ENCODE results near the gene ERCC8.
"Not testable (repeated sequence)": the region's sequence is repeated elsewhere in the genome, so short reads cannot be mapped to it uniquely, and the experiment has no call there.

The ERCC8 gene, protein sequence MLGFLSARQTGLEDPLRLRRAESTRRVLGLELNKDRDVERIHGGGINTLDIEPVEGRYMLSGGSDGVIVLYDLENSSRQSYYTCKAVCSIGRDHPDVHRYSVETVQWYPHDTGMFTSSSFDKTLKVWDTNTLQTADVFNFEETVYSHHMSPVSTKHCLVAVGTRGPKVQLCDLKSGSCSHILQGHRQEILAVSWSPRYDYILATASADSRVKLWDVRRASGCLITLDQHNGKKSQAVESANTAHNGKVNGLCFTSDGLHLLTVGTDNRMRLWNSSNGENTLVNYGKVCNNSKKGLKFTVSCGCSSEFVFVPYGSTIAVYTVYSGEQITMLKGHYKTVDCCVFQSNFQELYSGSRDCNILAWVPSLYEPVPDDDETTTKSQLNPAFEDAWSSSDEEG
- total RNA-seq, result 8.1 to 19.8 reads per million in 2 donors

DNA sequence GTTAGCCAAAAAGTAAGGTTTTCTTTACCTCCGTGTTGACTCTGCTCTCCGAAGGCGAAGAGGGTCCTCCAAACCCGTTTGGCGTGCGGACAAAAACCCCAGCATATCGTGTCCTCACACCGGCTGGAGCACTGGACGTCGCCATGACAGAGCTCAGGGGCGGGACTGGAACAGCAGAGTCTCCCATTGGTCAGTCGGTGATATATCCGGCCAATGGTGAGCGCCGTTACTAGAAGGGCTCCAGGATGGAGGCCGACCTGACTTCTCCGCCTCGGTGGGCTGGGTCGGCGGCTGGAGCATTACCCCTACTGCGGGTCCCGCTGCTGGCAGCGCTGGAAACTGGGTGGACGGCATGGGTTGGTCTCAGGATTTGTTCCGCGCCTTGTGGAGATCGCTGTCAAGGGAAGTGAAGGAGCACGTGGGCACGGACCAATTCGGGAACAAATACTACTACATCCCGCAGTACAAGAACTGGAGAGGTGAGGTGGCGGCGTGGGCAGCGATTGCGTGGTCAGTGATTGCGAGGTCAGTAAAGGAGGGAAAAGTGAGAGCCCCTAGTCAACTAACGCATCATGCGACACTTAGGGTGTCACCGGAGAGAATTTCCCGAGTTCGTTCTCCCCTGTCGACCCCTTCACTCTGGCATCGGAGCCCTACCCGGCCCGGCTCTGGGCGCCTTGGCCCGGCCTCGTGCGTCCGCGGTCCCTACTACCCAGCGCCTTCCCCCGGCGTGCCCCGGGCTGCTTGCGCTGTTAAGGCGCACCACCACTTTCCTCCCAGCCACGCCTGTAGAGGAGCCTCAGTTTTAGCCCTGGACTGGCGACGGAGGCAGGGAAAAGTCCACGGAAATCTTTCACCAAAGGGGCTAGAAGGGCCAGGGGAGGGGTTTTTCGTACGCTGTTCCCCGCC is at the start of gene ERCC8, which contains the start of gene NDUFAF2:
Gene ERCC8 (minus strand): TSS at position 167 of the 909 bp plus-strand sequence. CDS start 62 bp downstream, at position 105.
Gene NDUFAF2 (plus strand): TSS at position 302 of the 909 bp plus-strand sequence. CDS start 51 bp downstream, at position 353.
- DNase-seq, result peak; percentile 65 to 91 (median 83)

DNA sequence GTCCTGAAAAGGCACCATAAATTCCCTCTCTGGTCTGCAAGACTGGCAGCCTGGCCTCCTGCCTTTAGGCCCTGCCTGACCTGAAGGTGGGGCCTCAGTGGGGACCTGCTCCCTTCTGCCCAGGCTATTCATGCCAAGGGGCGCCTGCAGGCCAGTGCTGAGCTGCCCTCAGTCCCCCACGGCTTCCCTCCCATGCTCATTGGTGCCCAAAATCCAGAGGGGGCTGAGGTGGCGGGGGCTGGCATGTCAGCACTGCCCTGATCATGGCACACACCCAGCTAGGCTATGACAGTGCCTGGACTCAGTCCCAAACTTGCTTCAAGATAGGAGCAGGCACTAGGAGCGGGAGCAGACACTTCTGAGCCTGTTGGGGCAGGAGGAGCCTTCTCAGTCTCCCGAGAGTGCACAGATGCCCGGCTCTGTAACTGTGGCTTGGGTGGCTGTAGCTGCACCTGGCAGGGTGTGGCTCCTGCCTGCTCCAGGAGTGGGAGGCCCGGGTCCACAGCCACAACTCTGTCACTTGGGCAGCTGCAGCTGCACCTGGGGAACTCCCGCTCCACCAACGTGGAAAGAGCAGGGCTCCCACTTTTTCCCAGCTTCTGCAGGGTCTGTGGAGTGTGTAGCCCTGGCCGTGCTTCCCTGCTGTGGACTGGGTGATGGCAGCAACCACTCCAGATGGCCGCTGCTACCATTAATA is 49.2 kb upstream of the ERCC8 start:
- no peak for DNase-seq

DNA sequence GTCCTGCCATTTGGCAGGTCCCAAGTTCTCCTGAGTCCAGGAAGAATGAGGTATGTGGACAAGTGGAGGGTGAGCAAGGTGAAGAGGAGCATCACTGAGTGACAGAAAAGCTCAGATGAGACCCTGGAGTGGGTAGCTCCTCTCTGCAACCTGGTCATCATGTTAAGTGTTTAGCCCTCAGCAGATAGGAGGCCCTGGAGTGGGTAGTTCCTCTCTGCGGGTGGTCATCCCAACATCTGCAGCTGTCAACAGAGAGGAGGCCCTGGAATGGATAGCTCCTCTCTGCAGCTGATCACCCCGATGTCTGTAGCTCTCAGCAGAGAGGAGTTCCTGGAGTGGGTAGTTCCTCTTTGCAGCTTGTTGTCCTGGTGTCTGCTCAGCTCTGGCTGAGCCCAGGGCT is 48.6 kb upstream of the ERCC8 start:
- peak in 1 of 5 experiments; percentile 5 for DNase-seq

DNA sequence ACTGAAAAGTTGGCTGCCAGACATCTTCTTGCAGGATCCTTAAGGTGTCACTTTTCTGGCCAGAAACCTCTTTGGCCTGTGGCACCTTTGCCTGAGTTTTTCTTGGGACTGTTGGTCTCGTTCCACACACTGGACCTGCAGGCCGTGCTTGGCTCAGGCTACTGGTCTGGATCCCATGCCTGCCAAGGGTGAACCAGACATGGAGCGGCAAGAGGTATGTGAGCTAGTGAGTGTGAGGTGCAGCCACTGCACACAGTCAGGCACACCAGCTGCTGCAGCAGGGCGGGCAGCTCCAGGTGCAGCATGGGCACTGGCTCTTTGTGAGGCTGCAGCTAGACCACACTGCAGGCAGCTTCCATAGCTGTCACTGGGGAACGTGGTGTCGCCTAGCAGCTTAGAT is 48.0 kb upstream of the ERCC8 start:
- no peak for DNase-seq

DNA sequence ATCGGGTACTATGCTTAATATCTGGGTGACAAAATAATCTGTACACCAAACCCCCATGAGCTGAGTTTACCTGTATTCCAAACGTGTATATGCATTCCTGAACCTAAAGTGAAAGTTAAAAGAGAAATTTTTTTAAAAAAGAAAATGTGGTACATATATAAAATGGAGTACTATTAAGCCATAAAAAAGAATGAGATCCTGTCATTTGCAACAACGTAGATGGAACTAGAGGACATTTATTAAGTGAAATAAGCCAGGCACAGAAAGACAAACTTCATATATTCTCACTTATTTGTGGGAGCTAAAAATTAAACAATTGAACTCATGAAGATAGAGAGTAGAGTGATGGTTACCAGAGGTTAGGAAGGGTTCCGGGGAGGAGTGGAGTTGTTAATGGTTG is 44.9 kb upstream of the ERCC8 start:
- DNase-seq, result no peak

DNA sequence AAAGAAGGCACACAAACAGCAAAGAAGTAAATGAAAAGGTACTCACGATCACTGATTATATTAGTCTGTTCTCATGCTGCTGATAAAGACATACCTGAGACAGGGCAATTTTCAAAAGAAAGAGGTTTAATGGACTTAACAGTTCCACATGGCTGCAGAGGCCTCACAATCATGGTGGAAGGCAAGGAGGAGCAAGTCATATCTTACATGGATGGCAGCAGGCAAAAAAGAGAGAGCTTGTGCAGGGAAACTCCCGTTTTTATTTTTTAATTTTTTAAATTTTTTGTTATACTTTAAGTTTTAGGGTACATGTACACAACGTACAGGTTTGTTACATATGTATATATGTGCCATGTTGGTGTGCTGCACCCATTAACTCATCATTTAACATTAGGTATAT is 37.3 kb upstream of the ERCC8 start:
- DNase-seq, result not testable (repeated sequence)

DNA sequence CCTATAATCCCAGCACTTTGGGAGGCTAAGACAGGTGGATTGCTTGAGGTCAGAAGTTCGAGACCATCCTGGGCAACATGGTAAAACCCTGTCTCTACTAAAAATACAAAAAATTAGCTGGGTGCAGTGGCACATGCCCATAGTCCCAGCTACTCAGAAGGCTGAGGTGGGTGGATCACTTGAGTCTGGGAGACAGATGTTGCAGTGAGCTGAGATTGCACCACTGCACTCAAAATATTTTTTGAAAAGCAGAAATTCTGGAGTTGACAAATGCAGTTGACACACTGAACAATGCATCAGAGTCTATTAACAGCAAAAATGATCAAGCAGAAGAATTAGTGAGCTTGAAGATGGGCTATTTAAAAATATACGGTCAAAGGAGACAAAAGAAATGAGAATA is 35.6 kb upstream of the ERCC8 start:
- no peak for DNase-seq

DNA sequence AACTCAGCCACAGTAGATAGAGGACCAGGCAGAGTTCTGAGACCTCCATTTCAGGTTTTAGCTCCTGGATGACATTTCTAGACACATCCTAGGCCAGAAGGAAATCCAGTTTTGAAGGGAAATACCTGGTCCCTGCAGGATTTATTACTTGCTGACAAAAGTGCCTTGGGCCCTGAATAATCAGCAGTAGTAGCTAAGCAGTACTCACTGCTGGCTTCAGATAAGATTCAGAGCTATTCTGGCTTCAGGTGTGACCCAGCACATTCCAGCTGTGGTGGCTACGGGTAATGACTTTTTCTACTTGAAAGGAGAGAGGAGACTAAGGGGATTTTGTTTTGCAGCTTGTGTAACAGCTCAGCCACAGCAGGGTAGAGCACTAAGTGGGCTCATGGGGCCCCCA is 34.1 kb upstream of the ERCC8 start:
- DNase-seq, result no peak

DNA sequence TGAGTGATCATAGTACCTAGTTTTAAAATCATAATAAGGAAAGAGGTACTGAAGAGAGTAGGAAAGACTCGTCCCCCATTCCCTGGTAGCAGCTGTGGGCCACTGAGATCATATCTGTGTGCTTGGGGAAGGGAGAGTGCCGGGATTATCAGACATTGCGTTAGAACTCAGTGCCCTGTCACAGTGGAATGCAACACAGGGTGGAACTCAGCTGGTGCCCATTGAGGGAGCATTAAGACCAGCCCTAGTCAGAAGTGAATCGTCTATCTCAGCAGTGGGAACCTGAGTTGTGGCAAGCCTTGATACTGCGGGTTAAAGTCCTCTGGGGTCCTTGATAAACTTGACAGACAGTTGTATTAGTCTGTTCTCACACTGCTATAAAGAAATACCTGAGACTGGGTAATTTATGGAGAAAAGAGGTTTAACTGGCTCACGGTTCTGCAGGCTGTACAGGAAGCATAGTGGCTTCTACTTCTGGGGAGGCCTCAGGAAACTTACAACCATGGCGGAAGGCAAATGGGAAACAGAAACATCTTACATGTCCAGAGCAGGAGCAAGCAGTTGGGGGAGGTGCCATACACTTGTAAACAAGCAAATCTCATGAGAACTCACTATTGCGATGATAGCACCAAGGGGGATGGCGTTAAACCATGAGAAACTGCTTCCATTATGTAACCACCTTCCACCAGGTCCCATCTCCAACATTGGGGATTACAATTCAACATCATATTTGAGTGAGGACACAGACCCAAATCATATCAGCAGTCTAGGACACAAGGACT is 33.3 kb upstream of the ERCC8 start:
- DNase-seq, result no peak

DNA sequence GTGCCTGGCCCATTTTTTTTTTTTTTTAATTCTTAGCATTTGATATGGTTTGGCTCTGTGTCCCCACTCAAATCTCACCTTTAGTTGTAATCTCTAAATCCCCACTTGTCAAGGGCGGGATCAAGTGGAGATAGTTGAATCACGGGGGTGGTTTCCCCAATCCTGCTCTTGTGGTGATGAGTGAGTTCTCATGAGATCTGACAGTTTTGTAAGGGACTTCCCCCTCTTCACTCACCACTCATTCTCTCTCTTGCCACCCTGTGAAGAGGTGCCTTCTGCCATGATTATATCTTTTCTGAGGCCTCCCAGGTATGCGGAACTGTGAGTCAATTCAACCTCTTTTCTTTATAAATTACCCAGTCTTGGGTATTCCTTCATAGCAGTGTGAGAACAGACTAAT is 27.4 kb upstream of the ERCC8 start:
- DNase-seq, result peak in 2 of 5 experiments; percentile 24 to 61

DNA sequence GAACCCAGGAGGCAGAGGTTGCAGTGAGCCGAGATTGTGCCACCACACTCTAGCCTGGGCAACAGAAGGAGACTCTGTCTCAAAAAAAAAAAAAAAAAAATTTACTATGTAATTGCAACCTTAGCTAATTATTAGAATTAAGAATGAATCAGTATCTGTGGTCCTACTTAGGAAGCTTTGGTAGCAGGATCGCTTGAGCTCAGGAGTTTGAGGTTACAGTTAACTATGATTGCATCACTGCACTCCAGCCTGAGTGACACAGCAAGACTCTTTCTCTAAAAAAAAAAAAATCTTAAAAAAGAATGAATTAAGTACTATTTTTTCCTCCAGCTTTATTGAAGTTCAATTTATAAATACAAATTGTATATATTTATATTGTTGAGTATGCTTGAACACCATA is 16.8 kb upstream of the ERCC8 start:
- no peak for DNase-seq

DNA sequence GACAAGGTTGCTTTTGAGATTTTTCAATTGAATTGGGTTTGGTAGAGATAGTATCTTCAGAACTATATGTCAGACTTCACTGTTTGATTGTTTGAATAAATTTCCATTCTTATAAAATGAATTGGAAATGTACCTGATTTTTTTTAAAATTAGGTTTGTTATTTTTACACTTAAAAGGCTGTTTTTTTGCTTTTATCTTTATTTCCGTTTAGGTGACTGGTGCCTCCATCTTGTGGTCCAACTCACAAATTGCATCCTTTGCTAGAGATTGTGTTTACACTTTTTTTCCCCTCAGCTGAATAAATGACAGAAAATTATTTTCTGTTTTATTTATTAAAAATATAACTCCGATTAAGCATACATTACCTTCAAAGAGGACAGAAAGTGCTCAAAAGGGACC is 15.7 kb upstream of the ERCC8 start:
- DNase-seq, result peak in 1 of 5 experiments; percentile 25

DNA sequence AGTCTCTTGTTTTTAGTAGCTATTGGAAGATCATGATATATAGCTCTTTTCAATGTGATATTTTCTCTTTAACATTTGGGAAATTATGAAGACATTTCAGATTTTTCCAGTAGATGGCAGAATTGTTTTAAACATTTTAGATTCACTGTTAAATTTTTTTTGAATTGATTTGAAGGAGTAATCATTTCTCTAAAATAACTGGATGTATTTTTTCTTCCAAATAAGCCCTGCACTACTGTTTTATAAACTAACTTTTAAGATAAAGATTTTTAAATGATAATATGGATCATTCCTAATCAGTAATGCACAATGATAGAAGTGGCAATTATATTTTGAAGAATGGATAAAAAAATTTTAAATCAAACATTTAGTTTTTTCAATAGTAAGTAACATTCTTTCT is 14.3 kb upstream of the ERCC8 start:
- DNase-seq, result peak in 1 of 5 experiments; percentile 16

DNA sequence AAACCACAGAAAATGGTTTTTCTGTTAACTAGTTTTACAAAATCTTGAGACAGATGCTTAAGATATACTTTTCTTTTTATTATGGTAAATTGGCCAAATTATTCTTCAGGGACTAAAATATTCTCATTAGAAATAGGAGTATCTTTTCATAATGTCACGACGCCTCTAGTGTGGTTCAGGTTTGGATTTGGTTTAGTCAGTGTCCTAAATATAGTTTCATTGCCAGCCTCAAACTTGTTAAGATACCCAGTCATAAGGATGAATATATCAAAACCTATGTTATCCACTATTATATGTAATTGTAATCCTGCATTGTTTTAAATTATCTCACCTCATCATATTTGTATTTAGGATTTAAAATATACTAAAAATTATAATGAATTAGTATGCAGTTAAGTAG is 13.8 kb upstream of the ERCC8 start:
- no peak for DNase-seq

DNA sequence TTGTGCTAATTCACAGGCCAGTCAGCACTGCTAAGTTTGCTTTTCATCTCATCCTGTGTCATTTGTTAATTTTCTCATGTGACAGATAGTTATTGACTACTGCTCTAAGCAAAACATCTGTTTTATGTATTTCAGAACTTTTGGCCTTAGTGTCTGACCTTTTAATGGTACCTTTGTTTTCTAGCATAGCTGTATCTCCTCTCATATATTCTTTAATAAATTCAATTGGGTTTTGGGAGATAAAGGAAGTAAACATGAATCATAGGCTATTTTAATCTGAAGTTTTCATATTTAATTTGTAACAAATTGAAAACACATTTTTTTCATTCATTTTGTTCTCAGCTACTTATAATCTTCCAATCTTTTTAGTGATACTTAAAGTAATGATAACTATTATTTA is 13.2 kb upstream of the ERCC8 start:
- no peak for DNase-seq

DNA sequence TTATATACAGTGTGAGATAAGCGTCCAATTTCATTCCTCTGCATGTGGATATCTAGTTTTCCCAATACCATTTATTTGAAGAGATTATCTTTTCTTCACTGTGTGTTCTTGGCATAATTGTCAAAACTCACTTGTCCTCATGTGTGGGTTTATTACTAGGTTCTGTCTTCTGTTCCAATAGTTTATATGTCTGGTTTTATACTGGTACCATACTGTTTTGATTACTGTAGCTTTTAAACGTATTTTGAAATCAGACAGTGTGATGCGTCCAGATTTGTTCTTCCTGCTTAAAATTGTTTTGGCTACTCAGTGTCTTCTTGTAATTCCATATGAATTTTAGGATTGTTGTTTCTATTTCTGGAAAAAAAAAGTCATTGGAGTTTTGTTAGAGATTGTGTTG is 10.4 kb upstream of the ERCC8 start:
- no peak for DNase-seq

DNA sequence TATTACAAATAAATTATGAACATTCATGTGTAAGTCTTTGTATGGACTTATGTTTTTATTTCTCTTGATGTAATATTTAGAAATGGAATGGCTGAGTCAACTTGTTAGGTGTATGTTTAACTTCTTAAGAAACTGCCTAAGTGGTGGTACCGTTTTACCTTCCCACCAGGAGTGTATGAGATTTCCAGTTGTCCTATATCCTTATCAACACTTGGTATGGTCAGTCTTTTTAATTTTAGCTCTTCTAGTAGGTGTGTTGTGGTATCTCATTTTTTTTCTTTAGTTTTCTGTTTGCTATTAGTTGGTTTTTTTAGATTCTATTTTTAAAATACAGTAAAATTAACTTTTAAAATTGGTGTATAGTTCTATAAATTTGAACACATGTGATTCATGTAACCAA is 3.9 kb upstream of the ERCC8 start:
- DNase-seq, result no peak

DNA sequence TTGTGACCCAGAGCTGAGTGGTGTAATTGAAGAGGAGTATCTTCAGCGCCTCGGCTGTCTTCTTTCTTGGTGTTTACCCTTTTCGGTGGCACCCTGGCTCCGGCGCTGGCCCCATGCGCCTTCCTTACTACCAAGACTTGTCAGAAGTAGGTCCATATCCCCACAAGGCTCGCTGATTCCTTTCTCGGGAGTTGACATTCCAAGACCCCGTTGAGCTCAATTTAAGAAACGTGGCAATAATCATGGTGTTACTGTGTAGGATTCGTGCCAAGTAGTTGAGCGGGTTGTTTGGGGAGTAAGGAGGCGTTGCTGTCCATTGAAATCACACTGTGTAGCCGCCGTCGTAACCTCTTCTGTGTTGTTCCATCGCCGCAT is 930 bp upstream of the ERCC8 start:
- DNase-seq, result peak in 2 of 5 experiments; percentile 7 to 52

DNA sequence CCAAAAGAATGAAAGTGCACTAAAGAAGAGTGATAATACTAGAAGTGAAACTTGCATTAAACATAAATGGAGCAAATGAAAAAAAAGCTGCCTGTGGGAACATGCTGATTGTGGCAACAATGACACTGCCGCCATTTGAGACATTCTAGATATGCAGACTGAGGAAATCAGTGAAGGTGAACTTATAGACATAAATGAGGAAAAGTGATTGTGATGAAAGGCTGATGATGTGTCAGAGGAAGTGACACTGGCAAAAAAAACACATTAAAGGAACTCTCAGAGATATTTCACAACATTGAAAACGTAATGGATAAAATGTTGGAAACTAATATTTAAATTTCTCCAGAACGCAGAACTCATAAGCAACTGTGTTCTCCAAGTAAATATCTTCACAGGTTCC is 1.2 kb downstream of the ERCC8 start:
- DNase-seq, result no peak

DNA sequence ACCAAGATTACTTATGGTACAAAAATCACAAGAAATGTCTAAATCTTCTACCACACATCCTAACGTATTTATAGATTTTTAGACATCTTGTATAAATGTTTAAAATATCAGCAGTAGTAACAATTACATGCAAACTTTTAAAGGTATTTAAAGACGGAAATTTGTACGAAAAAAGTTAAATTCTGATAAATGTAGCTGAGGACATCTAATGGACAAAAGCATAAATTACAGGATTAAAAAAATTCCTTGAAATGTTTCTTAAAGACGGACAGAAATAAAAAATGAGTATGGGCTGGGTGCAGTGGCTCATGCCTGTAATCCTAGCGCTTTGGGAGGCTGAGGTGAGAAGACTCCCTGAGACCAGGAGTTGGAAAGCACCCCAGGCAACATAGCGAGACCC is 15.8 kb downstream of the ERCC8 start:
- DNase-seq, result no peak

DNA sequence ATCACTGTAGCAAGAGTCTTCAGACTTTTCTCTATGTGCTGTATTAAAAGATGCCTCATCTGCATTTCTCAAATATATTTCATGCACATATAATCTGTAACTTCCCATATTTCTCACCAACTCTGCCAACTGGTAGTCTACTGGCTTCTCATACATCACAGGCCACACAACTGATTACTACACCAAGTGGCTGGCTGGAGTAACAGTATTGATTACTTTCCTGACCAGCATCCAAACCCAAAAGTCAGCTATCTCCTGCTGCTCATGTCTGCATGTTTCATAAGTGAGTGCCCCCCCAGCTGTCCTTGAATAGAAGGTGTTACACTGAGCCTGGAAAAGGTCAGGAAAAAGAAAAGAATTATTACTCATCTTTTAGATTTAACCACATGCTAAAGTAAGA is 17.4 kb downstream of the ERCC8 start:
- no peak for DNase-seq

DNA sequence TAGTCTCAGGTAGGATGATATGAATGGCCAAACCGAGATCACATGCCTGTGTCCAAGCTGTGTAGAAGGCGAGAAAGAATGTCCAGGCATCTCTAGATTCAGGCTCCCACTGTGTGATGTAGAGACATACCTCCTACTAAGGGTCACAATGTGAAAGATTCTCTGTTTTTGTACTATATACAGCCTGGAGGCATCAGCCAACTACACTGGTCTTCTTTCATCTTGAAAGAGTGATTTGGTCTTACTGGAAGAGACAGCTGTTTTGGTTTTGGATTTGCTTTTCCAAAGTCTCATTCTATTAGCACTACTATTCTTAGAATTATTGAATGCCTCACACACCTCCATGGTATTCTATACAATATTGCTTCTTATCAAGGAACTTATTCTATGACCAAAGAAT is 26.4 kb downstream of the ERCC8 start:
- no peak for DNase-seq
